HepG2 (cell line): ENCODE data around the gene NINL. TPM values are rescaled to one million over a fixed set of nuclear protein-coding genes. Genes with fewer than 3 reads are reported as not detected.
A peak's percentile ranks its signal among the peaks of the same experiment; 100 is the strongest.

Source experiments
- ATAC-seq: fragments of 200-7000 bp; cut with Tn5 transposase; 3 replicates; pipeline ENCODE4 v1.9.1; 2020; ENCODE audit warnings: mild to moderate bottlenecking, moderate library complexity
- BruUV-seq: library from RNA; stranded (reverse); fragments of 400-500 nt; replicated peaks from 2 replicates; lab custom pipeline; 2021; lab: Mats Ljungman, UMichigan
- CTCF ChIA-PET: fragments of 300-600 bp; formaldehyde crosslinking; extraction: SDS; loops from one replicate; lab custom pipeline; 2021; ENCODE audit warnings: low total read pairs, inconsistent platforms, low intra/inter-chr PET ratio; lab: Yijun Ruan, JAX
- POLR2A ChIA-PET: fragments of 350-600 bp; sonication (Branson Sonifier 250); formaldehyde crosslinking; loops from one replicate; lab custom pipeline; 2020; ENCODE audit warnings: antibody characterized with exemption, inconsistent platforms; lab: Yijun Ruan, JAX
- DNase-seq: peaks from one replicate; pipeline ENCODE4 v3.0.0-alpha.2; 2015; ENCODE audit warnings: low spot score
- FAIRE-seq: peaks from 3 replicates; lab custom pipeline; 2011; peaks lifted over from hg19 to GRCh38; lab: Jason Lieb, UNC
- H2AFZ ChIP-seq: one replicate; pipeline ENCODE4 v1.6.1; 2011; ENCODE audit warnings: low read length, inconsistent platforms
- H3K27ac ChIP-seq: fragments of 300-600 bp; 3 replicates; pipeline ENCODE4 v1.8.0; 2011; ENCODE audit warnings: mixed run types, mild to moderate bottlenecking, mixed read lengths, low read length, inconsistent platforms; ENCODE audit not compliant: insufficient read depth; ENCODE audit errors: extremely low read length
- H3K27me3 ChIP-seq, 2 experiments: fragments of 200-600 bp in 1 of 2; 2 replicates in 1 of 2; 3 replicates in 1 of 2; pipeline versions ENCODE4 v1.6.0 to v1.8.0; 2011; ENCODE audit warnings: low read length in 2 of 2, mild to moderate bottlenecking in 2 of 2, moderate library complexity in 2 of 2, inconsistent platforms in 1 of 2; ENCODE audit not compliant: insufficient read depth in 2 of 2, control insufficient read depth in 1 of 2
- H3K36me3 ChIP-seq, 2 experiments: fragments of 200-600 bp in 1 of 2; replicated peaks in 1 of 2; 2 replicates in 1 of 2; 3 replicates in 1 of 2; pipeline versions ENCODE4 v1.5.1 to v1.8.0; 2011; ENCODE audit warnings: low read length in 2 of 2, inconsistent platforms in 1 of 2; ENCODE audit not compliant: insufficient read depth in 2 of 2, control insufficient read depth in 1 of 2
- H3K4me1 ChIP-seq: 2 replicates; pipeline ENCODE4 v1.5.1; 2012; ENCODE audit warnings: low read length, inconsistent platforms; ENCODE audit not compliant: insufficient read depth
- H3K4me2 ChIP-seq: 2 replicates; pipeline ENCODE4 v1.6.0; 2011; ENCODE audit warnings: low read depth, low read length, inconsistent platforms
- H3K4me3 ChIP-seq, 3 experiments: fragments of 200-600 bp in 1 of 3; sonication (generic), shearing (Covaris generic) in 1 of 3; replicated peaks in 1 of 3; 2 replicates each; pipeline ENCODE4 v1.5.1; 2011 to 2016; ENCODE audit warnings: low read length in 3 of 3, inconsistent platforms in 2 of 3, low read depth in 2 of 3, mild to moderate bottlenecking in 2 of 3, control low read depth in 1 of 3, mixed read lengths in 1 of 3; ENCODE audit not compliant: insufficient read depth in 1 of 3
- H3K79me2 ChIP-seq: one replicate; pipeline ENCODE4 v1.6.1; 2011; ENCODE audit warnings: low read length, inconsistent platforms; ENCODE audit not compliant: insufficient read depth
- H3K9ac ChIP-seq: 2 replicates; pipeline ENCODE4 v1.6.0; 2011; ENCODE audit warnings: mild to moderate bottlenecking, low read depth, low read length, inconsistent platforms; ENCODE audit not compliant: insufficient read depth
- H3K9me3 ChIP-seq: 2 replicates; pipeline ENCODE4 v1.5.1; 2012; ENCODE audit warnings: mild to moderate bottlenecking, low read length
- H4K20me1 ChIP-seq: 2 replicates; pipeline ENCODE4 v1.6.0; 2011; ENCODE audit warnings: inconsistent platforms, mild to moderate bottlenecking, low read length, moderate library complexity; ENCODE audit not compliant: insufficient read depth
- BHLHE40 ChIP-seq: IDR thresholded peaks from 2 replicates; pipeline ENCODE4 v1.6.1; 2011; ENCODE audit warnings: low read length, improper control_type of control experiment
- CREB3 ChIP-seq: sonication (generic); formaldehyde crosslinking; IDR thresholded peaks from 2 replicates; pipeline ENCODE4 v1.5.0; 2020; ENCODE audit warnings: missing genetic modification reagents
- HHEX ChIP-seq: IDR thresholded peaks from 2 replicates; pipeline ENCODE4 v1.6.1; 2016; ENCODE audit warnings: control low read depth
- HOXA3 ChIP-seq: sonication (generic); formaldehyde crosslinking; IDR thresholded peaks from 2 replicates; pipeline ENCODE4 v1.5.0; 2020; ENCODE audit warnings: missing genetic modification reagents
- KDM5A ChIP-seq: fragments of 200-600 bp; sonication (generic); IDR thresholded peaks from 2 replicates; pipeline ENCODE4 v1.7.0; 2018; ENCODE audit warnings: antibody characterized with exemption, mild to moderate bottlenecking, low read length, borderline replicate concordance
- MTF2 ChIP-seq: sonication (generic); formaldehyde crosslinking; IDR thresholded peaks from 2 replicates; pipeline ENCODE4 v1.5.0; 2020; ENCODE audit warnings: missing genetic modification reagents, borderline replicate concordance
- POLR2AphosphoS5 ChIP-seq: IDR thresholded peaks from 2 replicates; pipeline ENCODE4 v1.6.1; 2012; ENCODE audit warnings: low read depth, low read length
- REPIN1 ChIP-seq: sonication (generic); formaldehyde crosslinking; IDR thresholded peaks from 2 replicates; pipeline ENCODE4 v1.8.0; 2022; ENCODE audit warnings: missing genetic modification reagents, low read depth, mild to moderate bottlenecking, borderline replicate concordance
- REST ChIP-seq, 2 experiments: IDR thresholded peaks; 2 replicates each; pipeline ENCODE4 v1.6.1; 2011 to 2012; ENCODE audit warnings: low read length in 2 of 2, borderline replicate concordance in 1 of 2, low read depth in 1 of 2, mild to moderate bottlenecking in 1 of 2, moderate library complexity in 1 of 2
- REXO4 ChIP-seq: sonication (generic); formaldehyde crosslinking; IDR thresholded peaks from 2 replicates; pipeline ENCODE4 v1.8.0; 2022; ENCODE audit warnings: missing genetic modification reagents, mild to moderate bottlenecking, borderline replicate concordance
- TFE3 ChIP-seq: IDR thresholded peaks from 2 replicates; pipeline ENCODE4 v1.6.1; 2016
- ZBTB39 ChIP-seq: sonication (generic); formaldehyde crosslinking; IDR thresholded peaks from 2 replicates; pipeline ENCODE4 v1.5.0; 2020; ENCODE audit warnings: missing genetic modification reagents
- ZNF317 ChIP-seq: sonication (generic); formaldehyde crosslinking; IDR thresholded peaks from 2 replicates; pipeline ENCODE4 v1.5.0; 2020; ENCODE audit warnings: mild to moderate bottlenecking, missing genetic modification reagents
- ZNF432 ChIP-seq: sonication (generic); formaldehyde crosslinking; IDR thresholded peaks from 2 replicates; pipeline ENCODE4 v1.5.0; 2020; ENCODE audit warnings: missing genetic modification reagents, mild to moderate bottlenecking, borderline replicate concordance
- ZNF451 ChIP-seq: sonication (generic); formaldehyde crosslinking; IDR thresholded peaks from 2 replicates; pipeline ENCODE4 v1.5.0; 2020; ENCODE audit warnings: mild to moderate bottlenecking, missing genetic modification reagents
- WGBS: methylation state at CpG from one replicate; pipeline ENCODE4 v1.1.6; 2017; ENCODE audit warnings: low lambda C conversion rate; 5-methylcytosine and 5-hydroxymethylcytosine counted together
- in situ Hi-C: cut with HindIII; loops from 2 replicates; pipeline ENCODE4 v1.10.0; 2017; ENCODE audit warnings: low pct_unique_long_range_greater_than_20kb; ENCODE audit not compliant: extremely low pct_ligation_motif_present
- intact Hi-C: fragments of 100-400 bp; cut with micrococcal nuclease; formaldehyde crosslinking; loops from one replicate; pipeline ENCODE4 v1.10.0; 2022; ENCODE audit not compliant: unreplicated experiment
- polyA plus RNA-seq, 8 experiments: library from polyadenylated mRNA; depleted of rRNA in 3 of 8; stranded (reverse) in 7 of 8; unstranded in 1 of 8; fragments of >200 nt; fragmentation: Illumina TruSeq in 4 of 8; extraction: Trizol in 4 of 8; gene quantifications; 2 replicates each; pipeline versions ENCODE4 v1.2.1 to v1.2.3, GENCODE V29; 2011 to 2016; ENCODE audit warnings: low read depth in 4 of 8, missing spikeins in 1 of 8, mixed read lengths in 1 of 8; ENCODE audit not compliant: insufficient read depth in 1 of 8
- total RNA-seq, 5 experiments: library from RNA; depleted of rRNA; stranded (reverse); fragments of >200 nt; fragmentation: Illumina TruSeq; extraction: Trizol; gene quantifications; 2 replicates each; pipeline ENCODE4 v1.2.3, GENCODE V29; 2016; ENCODE audit warnings: low read depth in 1 of 5

NINL gene
- total and polyA plus RNA-seq, 2 of the 13 experiments (the other 11 are each of a cell fraction or from before 2014, with no cell fraction given): 32.3 to 34.3 TPM

- no peak for TF ChIP-seq REST (IDR thresholded peaks at IDR 0.05; ENCODE audit: borderline replicate concordance in 1 of 2, low read depth in 1 of 2, low read length in 2 of 2)
Observed at GRCh38 chr20:25525867-25526266, 59.5 kb downstream of the NINL start (continued).

- Histone ChIP-seq H3K27ac (peak overlapping the region; percentile 50), H3K9ac (no peak overlapping the region), H3K4me2 (peak overlapping the region; percentile 27; the same call in 1 of the 2 replicates), H2AFZ (no peak overlapping the region), H3K4me1 (peaks cover 44% of the 10 kb centered on the region), H4K20me1 (peaks cover 6% of the 10 kb centered on the region), H3K79me2 (peaks cover 25% of the 10 kb centered on the region), H3K4me3 (no peak overlapping the region), H3K9me3 (no peaks in the 10 kb centered on the region), H3K36me3 (peaks cover 14 to 34% of the 10 kb centered on the region in 2 experiments; a peak in 4 of 5 replicates), H3K27me3 (no peaks in the 10 kb centered on the region)
- FAIRE-seq: no peak
- in situ Hi-C loops (no loop called here), intact Hi-C loops (loop anchor here (10.0 kb wide), 1 partner anchor 150 kb away; no protein-coding TSS in a partner anchor)
- no TSS peak for BruUV-seq
- ChIA-PET POLR2A (interaction anchor here (0.6 to 2.8 kb wide), 11 partner anchors 13 to 184 kb away, joined by 3 to 36 read pairs (median 3); partner anchors contain the start of gene NINL), CTCF (no interaction called here)
- WGBS: 84% methylated on average over 6 of the region's 6 CpGs
- ATAC-seq: peak; percentile 11; the same call in 2 of the 3 replicates
- DNase-seq: no peak
- no peak for TF ChIP-seq HOXA3 (CRISPR knock-in tag)
- TF ChIP-seq POLR2AphosphoS5: no peak
- no peak for TF ChIP-seq REXO4
- TF ChIP-seq ZBTB39: no peak
- TF ChIP-seq ZNF451 (CRISPR knock-in tag): no peak
- no peak for TF ChIP-seq KDM5A
- no peak for TF ChIP-seq CREB3 (CRISPR knock-in tag)
- TF ChIP-seq ZNF432 (CRISPR knock-in tag): no peak
- no peak for TF ChIP-seq TFE3 (CRISPR knock-in tag)
- TF ChIP-seq MTF2 (CRISPR knock-in tag): no peak
- no peak for TF ChIP-seq REPIN1 (CRISPR knock-in tag)
- TF ChIP-seq HHEX (CRISPR knock-in tag): no peak
- no peak for TF ChIP-seq ZNF317 (CRISPR knock-in tag)
- no peak for TF ChIP-seq BHLHE40
Observed at GRCh38 chr20:25525295-25525694, 60.0 kb downstream of the NINL start.
